GM19372 (cell line): ENCODE data around the gene CUEDC1.
A peak's percentile ranks its signal among the peaks of the same experiment; 100 is the strongest.
"Not testable (repeated sequence)": the region's sequence is repeated elsewhere in the genome, so short reads cannot be mapped to it uniquely, and the experiment has no call there.

Experiments used
- ATAC-seq: cut with Tn5 transposase; IDR thresholded peaks from one replicate; pipeline ENCODE4 v1.9.1; 2021; ENCODE audit warnings: mild to moderate bottlenecking, low read depth, moderate library complexity; ENCODE audit not compliant: unreplicated experiment

The CUEDC1 gene

DNA sequence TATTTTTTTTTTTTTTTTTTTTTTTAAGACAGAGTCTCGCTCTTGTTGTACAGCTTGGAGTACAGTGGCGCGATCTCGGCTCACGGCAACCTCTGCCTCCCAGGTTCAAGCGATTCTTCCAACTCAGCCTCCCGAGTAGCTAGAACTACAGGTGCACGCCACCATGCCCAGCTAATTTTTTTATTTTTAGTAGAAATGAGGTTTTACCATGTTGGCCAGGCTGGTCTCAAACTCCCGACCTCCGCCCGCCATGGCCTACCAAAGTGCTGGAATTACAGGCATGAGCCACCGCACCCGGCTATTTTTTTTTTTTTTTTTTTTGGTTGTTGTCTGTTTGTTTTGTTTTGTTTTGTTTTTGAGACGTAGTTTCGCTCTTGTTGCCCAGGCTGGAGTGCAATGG is 3.2 kb upstream of the CUEDC1 start:
- ATAC-seq = not testable (repeated sequence)

DNA sequence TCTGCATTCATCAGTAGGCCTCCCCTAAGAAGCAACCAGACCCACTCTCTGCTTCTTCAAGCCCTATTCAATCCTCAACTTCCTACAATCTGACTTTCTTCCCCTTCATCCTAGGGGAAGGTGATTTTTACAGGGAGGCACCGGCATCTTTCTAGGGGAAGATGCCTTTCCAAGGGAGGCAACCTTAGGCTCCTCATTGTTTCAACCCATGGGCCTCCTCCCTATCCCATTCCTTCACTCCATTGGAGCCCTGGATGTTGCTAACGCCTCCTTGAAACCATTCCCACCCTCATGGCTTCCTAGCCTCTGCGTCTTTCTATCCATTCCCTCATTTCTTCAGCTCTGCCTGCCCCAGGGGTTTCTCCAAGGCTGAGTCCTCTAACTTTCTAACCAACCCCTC is 2.7 kb upstream of the CUEDC1 start:
- ATAC-seq = no peak

- ATAC-seq = no peak
Observed at GRCh38 chr17:57957120-57957850, 2.1 kb upstream of the CUEDC1 start.

GRCh38 chr17:57956291-57957119 is 1.3 kb upstream of the CUEDC1 start:
- ATAC-seq = no peak

DNA sequence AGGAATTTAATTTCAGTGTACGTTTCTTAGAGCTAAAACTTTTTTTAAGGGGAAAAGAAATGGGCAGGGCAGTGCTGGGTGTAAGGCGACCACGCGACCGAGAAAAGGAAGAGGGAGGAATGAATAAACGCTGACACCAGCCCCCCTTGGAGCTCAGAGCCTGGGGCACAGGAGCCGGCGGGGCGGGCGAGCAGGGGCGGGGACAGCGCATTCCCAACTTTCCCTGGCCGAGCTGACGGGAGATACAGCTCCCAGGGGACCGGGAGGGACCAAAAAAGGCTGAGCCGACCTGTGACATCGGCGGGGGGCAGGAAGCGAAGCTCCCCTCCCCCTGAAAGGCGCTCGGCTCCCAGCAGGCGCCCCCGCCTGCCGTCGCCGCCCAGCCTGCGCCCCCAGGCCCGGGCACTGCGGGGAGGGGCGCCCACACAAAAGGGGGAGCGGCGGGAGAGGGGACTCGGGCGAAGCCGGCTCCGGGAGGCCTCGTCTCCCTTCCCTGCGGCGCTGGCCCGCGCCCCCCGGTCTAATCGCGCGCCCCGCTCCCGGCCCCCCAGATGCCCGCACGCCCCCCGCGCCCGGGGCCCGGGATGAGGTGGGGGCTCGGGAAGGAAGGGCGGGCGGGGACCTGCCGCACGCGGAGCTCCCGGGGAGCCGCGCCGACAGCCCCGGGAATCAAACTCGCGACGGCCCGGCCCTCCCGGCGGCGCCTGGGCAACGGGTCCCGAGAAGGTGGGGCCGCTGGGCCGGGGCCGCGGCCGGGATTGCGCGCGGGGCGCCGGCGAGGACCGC is 622 bp downstream of the CUEDC1 start:
- no peak for ATAC-seq

- no peak for ATAC-seq
Observed at GRCh38 chr17:57953705-57954396, 1.4 kb downstream of the CUEDC1 start.

GRCh38 chr17:57953219-57953618 is 2.0 kb downstream of the CUEDC1 start:
- ATAC-seq = no peak

GRCh38 chr17:57949649-57950048 is 5.6 kb downstream of the CUEDC1 start:
- ATAC-seq = no peak

DNA sequence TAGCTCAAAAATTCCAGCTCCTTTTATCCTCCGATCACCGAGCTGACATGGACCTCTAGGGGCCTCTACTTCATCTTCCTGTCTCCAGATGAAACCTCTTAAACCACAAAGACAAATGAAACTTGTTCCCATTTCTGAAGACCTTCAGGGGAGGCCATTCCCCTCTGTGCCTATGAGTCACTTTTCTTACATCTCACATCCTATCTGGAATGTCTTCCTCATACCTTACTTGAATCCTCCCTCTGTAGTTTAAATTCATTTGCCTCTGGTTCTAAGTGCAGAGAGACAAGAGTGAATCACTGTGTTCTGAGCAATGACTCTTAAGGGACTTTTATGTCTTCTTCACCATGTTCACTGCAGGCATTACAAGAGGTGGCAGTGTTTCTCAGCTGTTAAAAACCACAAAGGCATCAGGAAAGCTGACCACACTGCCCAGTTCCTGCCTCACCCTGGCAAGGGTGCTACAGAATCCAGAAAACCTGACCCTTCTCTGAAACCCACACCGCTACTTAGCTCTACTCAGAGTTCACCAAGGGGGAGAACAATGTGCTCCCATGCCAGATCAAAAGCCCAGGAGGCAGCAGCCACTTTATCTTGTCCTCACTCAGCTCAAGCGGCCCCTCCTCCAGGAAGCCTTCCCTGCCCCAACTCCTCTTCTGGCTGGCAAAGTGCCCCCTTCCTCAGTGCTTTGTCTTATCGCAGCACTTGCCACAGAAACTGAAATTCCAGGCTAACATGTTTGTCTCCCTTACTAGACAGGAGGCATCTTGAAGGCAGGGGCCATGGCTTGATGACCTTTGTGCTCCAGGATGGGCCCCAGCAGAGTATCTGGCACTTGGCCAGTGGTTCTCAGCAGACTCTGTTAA is 6.4 kb downstream of the CUEDC1 start:
- no peak for ATAC-seq

DNA sequence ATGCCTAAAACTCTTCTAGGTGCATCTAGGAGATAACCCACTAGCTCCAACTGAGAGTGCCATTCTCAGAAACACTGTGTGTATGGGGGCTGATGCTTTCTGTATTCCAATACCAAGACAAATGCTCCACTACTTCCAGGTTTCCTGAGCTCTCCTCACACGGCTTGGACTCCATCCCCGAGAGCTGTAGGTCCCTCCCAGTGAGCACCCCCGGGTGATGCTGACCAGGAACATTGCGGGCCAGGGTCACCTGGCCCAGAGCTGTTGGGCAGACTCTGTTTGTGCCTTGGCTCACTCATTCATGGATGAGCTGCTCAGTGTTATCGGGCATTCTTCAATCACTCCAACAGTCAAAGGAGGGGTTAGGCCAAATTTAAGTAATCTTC is 7.0 kb downstream of the CUEDC1 start:
- ATAC-seq = no peak

GRCh38 chr17:57947369-57947768 is 7.8 kb downstream of the CUEDC1 start:
- no peak for ATAC-seq

DNA sequence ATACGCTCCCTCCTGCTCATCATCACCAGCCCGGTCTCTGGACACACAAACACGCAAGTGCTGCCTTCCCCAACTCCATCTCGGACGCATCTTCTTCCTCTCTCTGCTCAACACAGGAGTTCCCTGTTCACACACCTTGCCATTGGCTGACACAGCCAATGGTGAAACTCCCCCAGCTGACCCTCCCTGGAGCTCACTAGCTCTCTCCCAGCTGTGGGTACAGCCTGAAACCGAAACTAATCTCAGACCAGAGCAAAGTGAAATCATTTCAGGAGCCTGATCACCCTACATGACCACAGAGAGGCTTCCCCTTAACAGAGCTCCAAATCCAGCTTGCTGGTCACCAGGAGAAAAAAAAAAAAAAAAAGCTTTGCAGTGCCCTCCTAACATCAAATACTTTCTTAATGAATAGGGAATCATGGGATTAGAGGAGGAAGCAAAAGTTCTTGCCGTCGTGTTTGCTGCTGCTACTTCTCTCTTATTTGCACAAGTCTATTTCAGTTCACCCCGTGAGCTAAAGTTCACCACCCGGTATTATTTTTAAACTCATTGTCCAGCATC is 8.3 kb downstream of the CUEDC1 start:
- peak; percentile 82 for ATAC-seq

GRCh38 chr17:57945996-57946797 is 9.0 kb downstream of the CUEDC1 start:
- no peak for ATAC-seq

- no peak for ATAC-seq
Observed at GRCh38 chr17:57944908-57945307, 10.3 kb downstream of the CUEDC1 start.

DNA sequence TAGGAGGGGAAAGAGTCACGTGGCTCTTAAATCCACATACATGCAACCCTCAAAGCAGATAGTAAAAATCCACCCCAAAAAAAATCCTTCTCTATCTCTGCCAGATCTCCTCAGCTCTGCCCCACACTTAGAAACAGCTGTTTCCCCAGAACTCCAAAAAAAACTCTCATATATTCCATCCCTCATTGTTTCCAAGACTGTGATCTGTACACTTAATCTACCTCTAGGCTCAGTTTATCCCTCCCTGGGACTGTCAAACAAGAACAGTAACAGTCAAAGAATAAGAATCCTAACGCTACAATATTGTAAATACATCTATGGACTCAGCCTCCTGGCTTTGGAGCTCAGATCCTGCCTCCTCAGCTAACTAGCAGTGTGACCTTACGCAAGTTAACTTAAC is 11.6 kb downstream of the CUEDC1 start:
- no peak for ATAC-seq

DNA sequence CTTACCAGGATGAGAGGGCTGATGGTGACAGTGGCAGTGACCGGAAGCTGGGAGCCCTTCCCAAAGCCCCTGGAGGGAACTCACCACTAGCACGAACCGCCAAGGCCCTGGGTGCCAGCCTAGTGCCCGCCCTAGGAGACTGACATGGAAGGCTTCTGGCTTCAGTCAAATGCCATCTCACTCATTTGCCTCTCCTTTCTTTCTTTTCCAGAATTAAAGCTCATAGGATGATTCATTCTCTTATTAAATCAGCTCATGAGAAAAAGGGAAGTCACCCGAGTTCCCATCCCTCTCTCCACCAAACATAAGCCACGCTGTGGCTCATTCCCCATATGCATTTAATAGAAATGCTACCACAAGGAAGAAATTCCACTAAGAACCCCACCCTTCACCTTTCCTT is 12.1 kb downstream of the CUEDC1 start:
- no peak for ATAC-seq

GRCh38 chr17:57941384-57942370 is 13.5 kb downstream of the CUEDC1 start:
- no peak for ATAC-seq
